Frontal cortex (tissue), 4 donors: ENCODE results near the gene PDCD1LG2. TPM values are rescaled to one million over a fixed set of nuclear protein-coding genes. Genes with fewer than 3 reads are reported as not detected.

ENCODE experiments used
- DNase-seq, 2 donors: peaks; one replicate each; pipeline ENCODE4 v3.0.0; 2012; ENCODE audit warnings: low spot score in 2 of 2
- FAIRE-seq: peaks from 2 replicates; lab custom pipeline; 2012; peaks lifted over from hg19 to GRCh38; lab: Jason Lieb, UNC
- total RNA-seq: library from RNA; depleted of rRNA; stranded (reverse); fragments of >200 nt; gene quantifications from one replicate; pipeline ENCODE4 v1.2.3, GENCODE V29; 2014
- donor health status: control.
- donor health status: control.
- donor health status: control.

The PDCD1LG2 gene
- total RNA-seq, 1 donor from 2014 or later, result 0.41 TPM

DNA sequence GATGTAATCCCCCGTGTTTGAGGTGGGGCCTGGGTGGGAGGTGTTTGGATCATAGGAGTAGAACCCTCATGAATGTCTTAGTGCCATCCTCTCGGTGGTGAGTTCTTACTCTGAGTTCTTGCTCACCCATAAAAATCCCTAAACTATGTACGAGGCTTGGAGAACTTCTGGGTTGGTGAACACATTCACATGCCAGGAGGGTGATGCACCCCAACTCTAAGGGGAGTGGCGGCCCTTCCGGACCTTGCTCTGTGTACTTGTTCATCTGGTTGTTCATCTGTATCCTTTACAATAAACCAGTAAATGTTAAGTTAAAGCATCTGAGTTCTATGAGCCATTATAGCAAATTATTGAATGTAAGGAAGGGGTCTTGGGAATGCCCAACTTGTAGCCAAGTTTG is 82.6 kb downstream of the PDCD1LG2 start:
- no peak for FAIRE-seq
- DNase-seq, result no peak

DNA sequence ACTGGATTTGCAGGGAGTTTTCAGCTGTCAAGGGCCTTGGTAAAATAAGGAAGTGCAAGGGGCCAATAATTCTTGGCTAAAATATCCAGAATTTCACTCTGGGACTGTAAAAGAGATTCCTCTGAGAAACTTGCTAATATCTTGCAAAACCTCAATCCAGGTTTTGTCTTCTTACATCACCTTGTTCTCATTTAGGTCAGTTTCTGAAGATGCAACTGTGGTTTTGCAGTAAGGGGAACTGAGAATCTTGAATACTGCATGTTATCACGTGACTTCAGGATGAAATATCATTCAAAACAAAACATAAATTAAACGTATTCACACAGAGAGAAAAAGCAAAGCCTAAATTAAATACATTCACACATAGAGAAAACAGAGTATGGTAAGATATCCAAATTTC is 83.6 kb downstream of the PDCD1LG2 start:
- FAIRE-seq, result no peak
- no peak for DNase-seq

DNA sequence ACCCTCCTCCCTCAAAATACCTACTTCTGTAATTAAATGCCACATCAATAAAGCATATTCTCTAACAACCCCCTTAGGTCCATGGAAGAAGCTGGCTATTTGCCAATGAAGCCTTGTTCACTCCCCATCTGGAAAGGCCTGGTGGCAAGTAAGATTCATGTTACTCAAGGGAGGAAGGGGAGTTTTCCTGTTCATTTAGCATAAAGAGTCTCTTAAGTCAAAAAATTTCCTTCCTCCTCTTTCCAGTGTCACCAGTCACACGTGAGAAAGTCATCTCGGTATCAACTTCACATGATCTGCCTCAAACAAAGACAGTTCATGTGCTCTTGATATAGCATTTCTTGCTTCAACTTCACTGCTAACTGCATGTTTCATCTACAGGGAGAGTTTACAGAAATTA is 85.8 kb downstream of the PDCD1LG2 start:
- no peak for FAIRE-seq

DNA sequence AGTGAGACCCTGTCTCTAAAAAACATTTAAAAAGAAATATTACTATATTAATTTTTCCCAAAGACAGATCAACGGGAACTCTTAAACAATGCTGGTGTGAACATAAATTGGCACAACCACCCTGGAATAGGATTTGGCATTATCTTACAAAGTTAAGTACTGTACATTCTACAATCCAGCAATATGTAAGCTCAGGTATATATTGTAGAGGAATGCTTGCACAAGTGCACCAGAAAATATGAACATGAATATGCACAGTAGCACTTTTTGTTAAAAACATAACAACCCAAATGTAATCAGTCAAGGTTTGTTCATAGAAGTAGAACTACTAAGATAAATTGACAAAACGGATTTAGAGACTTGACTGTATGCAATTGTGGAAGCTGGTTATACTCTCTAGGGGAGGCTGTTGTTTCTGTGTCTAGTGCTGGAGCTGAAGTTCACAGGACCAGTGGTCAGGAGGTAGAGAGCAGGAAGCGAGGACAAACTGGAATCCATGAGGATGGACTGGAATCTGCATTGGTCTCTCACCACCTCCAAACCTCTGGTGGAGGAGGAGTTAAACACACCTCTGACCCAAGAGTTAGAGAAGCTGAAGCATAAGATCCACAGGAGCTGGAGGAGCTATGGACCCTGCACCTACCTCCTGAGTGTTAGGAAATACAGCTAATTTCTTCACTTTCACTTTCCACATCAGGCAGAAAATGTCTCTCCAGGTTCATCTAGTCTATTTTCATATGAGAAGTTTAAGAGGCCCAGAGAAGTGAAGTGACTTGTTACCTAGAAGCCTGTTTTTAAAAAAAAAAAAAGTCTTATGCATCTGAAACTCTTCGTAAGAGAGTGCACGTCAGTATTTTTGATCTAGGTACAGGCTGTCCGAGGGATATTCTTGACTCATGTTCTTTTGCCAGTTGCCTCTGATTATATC is 98.2 kb downstream of the PDCD1LG2 start:
- FAIRE-seq, result no peak

More for the DNA sequence above, 85.8 kb downstream of the PDCD1LG2 start:
- no peak for DNase-seq

DNA sequence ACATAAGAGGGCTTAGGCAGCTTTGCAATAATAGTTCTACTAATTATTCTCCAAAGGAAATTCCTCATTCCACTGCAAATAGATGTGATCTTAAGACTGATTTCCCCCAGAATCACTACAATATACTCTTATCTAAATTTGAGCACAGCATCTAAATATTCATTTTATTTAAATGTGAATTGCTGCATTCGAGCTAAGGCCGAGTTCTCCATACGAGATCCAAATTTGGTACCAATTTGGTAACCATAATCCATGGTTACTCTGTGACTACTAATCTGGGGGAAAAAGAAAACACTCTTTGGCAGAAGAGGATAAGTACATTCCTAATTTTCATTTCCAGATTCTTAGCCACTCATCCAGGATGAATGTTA is 98.9 kb downstream of the PDCD1LG2 start:
- FAIRE-seq (no peak), DNase-seq (no peak)

More for the DNA sequence above, 98.2 kb downstream of the PDCD1LG2 start:
- DNase-seq, result no peak

DNA sequence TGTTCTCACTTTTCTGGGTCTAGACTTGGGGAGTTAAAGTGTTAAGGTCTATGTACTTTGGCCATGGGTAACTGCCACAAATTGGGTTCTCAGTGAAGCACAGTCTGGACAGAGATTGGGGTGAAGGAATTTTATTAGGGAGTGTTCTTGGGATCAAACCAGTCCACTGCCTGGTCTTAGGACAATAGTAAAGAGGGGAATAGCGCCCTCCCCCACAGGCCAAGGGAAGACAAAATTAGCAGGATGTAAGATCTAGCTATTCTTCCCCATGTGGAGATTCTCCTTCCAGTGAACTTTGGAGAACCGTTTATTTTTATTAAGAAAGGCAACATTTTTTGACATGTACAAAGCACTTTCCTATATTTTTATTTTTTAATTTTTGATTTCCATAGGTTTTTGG is 100.2 kb downstream of the PDCD1LG2 start:
- FAIRE-seq, result no peak
- no peak for DNase-seq

DNA sequence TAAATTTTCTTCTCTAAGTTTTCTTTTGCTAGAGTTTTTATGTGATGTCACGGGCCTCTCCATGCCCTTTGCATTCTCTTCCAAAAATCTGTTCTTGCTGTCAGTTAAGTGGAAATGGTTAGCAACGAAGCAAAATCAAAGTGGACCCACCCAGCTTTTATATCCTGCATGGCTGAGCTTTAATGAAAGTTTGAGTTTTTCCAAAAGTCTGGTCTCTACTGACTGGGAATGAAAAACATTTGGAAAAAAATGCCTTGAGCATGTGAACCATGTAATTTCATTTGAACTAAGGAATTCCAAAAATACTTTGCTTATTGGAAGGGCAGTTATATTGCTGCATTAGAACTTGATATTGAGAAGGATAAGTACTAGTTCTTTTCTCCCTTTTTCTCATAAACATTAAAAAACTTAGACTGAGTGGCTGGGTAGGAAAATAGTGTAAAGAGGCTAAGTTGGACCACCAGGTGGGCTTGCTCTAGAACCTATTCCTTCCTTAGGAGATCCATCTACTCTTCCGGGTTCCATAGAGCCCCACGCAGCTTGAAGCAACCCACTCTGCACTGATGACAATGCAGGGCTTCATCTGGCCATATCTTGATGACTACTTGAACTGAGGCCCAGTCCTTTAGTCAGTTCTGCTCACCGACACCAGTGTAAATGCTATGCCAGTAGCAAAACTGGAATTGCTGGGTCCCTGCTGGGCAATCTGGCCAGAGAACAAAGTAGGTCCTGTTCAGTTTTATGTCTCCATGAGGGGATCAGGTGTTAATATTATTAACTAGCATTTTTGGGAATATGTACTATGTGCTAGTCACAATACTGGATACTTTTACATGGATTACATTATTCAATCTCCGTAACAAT is 101.2 kb downstream of the PDCD1LG2 start:
- no peak for DNase-seq
- no peak for FAIRE-seq

DNA sequence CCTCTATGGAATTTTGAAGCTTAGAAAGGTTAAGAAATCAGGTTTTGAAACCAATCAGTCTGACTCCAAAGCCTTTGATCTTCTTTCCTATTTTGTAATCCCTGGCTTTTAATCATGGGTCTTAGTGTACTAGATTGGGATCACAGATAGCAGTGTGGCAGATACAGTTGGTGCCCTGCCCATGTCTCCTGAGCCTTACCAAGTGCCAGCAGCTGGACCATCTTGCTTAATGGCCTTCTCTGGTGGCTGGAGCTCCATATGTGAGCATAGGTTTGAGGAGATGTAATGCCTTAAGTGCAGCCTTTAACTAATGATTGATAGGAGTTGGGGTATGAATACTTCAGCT is 101.8 kb downstream of the PDCD1LG2 start:
- DNase-seq (no peak), FAIRE-seq (no peak)

DNA sequence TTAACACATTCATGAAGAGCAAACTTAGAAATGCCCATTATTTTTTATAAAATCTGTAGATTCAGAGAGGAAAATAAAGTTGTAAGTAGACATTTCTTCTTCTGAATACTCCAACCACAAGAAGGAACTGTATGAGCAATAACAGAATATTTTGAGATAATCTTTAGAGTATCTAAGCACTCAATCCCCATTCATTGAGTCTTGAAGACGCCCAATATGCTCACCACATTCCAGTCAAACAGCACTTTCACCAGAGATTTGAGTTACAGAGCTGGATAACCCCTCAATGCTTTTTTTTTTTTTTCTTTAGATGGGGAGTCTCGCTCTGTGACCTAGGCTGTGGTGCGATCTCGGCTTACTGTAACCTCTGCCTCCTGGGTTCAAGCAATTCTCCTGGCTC is 103.9 kb downstream of the PDCD1LG2 start:
- FAIRE-seq (no peak), DNase-seq (no peak)

DNA sequence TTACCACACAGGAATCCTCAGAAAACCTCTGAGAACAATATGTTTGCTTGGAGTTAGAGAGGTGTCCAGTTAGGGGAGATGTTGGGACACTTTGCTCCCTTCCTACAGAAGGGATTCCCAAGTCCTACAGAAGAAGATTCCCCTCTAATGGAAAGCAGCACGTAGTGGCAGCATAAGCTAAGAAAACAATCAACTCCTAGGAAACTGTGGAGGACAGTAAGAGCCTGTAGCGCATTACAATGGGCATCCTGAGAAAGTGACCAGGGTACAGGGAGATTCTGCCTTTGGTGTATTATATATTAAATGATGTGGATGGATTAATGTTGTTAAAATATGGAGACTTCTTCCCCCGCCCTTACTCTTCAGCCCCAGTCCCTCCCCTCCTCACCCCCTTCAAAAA is 104.7 kb downstream of the PDCD1LG2 start:
- DNase-seq (no peak), FAIRE-seq (no peak)

DNA sequence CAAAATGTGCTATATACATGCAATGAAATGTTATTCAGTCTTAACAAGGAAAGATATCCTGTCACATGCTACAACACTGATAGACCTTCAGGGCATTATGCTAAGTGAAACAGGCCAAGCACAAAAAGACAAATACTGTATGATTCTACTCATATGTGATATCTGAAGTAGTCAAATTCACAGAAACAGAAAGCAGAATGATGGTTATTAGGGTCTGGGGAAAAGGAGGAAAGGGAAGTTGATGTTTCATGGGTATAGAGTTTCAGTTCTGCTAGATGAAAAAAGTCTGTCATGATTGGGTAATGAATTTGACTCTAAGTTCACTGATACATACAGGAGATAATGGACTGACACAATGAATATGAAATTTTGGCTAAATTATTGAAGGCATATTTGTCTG is 107.4 kb downstream of the PDCD1LG2 start:
- DNase-seq, result no peak
- FAIRE-seq, result no peak

DNA sequence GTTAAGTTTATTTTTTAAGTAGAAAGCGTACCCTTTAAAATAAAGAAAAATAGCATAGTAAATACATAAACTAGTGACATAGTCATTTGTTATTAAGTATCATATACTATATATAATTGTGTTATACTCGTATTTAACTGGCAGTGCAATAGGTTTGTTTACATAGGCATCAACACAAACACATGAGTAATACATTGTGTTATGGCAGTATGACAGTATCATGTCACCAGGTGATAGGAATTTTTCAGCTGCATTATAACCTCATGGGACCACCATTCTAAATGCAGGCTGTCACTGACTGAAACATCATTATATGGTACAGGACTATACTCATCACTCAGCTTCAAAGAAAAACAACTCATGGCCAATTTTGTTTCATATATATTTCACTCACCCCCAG is 110.2 kb downstream of the PDCD1LG2 start:
- FAIRE-seq, result no peak

More for the DNA sequence above, 110.2 kb downstream of the PDCD1LG2 start:
- no peak for DNase-seq

Other genes with a start within 250 kb of the PDCD1LG2 start
- gene RLN2, start 205.8 kb upstream of the PDCD1LG2 start, total RNA-seq, result not detected
- not detected for gene RLN1, start 170.7 kb upstream of the PDCD1LG2 start, total RNA-seq
- gene PLGRKT, start 72.6 kb upstream of the PDCD1LG2 start, total RNA-seq, result 23.2 TPM
- gene CD274, start 60.0 kb upstream of the PDCD1LG2 start, total RNA-seq, result under 0.01 TPM
- gene RIC1, start 118.6 kb downstream of the PDCD1LG2 start, total RNA-seq, result 23.6 TPM